Stimulated activated CD4-positive, alpha-beta T cell treated with anti-CD3 and anti-CD28 coated beads, Interleukin-4, amount 100 ng/mL, for 4 hours (primary cell): ENCODE results near the gene MRPL37.

Experiments
- DNase-seq, 2 experiments: peaks; one replicate each; pipeline ENCODE4 v3.0.0-alpha.2; 2020

The MRPL37 gene

DNA sequence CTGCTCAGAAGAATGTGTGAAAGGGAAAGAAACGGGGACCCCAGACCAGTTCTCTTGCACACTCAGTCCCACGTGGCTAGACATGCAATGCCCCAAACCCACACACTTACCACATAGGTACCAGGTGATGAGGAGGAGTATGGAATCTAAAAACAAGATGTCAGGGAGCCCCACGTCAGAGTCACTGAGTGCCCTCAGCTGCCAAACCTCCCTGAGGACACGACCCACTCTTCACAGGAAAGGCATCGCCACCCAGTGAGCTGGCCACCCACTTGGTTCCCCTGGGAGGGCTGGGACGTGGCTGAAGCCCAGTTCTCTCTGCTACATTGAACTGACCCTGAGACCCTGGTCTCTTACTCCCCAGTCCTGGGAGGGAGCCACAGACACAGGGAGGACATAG lies 41.4 kb downstream of the MRPL37 start:
- DNase-seq: no peak

GRCh38 chr1:54243022-54243421 lies 43.1 kb downstream of the MRPL37 start:
- no peak for DNase-seq

GRCh38 chr1:54244655-54245054 lies 44.7 kb downstream of the MRPL37 start:
- DNase-seq: no peak

DNA sequence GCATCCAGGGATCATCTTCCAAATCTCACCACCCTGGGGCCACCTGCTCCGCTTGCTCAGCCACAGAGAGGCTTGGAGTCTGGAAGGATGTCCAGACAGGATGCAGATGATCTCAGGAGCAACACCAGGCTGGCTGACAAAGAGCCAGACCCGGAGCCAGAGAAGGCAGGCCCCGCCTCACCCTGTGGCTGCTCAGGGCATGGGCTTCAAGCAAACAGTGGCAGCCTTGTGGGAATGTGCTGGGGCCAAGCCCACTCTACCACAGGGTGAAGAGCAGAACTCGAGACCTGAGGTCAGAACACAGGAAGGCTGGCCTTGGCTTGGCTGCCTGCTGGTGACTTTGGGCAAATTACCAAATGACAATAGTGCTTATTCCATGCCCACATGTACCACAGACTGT lies 45.5 kb downstream of the MRPL37 start:
- DNase-seq: no peak

DNA sequence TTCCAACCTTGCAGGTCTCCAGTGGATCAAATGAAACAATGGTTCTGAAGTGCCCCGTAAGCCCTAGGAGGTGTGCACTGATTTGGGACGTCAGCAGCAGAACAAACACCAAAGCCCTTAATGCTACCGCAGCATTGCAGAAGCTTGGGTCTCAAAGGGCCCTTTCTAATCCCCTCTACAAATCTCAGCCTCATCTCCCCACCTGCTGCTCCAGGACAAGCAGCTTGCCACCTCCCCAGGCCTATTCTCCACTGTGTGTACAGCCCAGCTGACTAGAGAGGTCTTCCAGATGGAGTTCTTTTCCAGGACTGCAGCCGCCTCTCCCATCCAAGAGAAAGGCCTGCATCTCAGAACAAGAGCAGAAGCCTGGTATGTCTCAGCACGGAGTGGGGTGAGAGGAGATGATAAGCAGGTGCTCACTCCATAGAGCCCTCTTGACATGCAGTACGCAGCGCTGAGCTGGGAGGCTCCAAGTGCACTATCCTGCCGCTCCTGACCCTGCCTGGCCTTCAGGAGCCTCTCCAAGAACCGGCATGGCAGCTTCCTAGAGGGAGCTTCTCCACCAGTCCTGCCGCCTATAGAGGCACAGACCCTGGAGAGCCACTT lies 46.3 kb downstream of the MRPL37 start:
- DNase-seq: no peak

DNA sequence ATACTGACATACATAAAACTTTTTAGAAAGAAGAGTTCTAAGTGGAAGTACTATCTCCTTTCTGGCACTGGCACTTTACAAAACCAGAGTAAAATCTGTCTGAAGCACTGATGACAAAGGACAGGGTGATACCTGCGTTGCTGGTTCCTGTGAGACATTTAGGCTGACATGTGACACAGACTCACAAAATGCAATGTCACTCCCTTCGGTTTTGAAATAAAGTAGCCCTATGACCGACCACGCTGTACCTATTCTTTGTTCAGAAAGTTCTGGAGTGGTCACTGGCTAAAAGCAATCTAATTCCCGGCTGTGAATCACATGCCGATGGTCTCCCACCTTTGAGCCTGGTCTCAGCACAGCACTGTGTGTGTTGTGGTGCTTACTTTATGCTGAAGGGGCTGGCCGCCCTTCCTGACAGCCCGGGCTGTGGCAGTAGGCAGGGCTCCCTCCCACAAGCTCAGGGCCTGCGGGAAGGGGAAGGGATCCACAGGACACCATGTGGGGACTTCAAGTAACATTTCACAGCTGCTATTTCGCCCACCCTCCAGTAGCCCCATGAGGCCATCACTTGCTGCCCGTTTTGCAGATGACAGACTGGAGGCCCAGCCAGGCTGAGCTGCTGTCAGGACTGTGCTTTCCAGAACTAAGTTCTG lies 48.0 kb downstream of the MRPL37 start:
- DNase-seq: no peak

GRCh38 chr1:54248966-54249365 lies 49.0 kb downstream of the MRPL37 start:
- DNase-seq: no peak

DNA sequence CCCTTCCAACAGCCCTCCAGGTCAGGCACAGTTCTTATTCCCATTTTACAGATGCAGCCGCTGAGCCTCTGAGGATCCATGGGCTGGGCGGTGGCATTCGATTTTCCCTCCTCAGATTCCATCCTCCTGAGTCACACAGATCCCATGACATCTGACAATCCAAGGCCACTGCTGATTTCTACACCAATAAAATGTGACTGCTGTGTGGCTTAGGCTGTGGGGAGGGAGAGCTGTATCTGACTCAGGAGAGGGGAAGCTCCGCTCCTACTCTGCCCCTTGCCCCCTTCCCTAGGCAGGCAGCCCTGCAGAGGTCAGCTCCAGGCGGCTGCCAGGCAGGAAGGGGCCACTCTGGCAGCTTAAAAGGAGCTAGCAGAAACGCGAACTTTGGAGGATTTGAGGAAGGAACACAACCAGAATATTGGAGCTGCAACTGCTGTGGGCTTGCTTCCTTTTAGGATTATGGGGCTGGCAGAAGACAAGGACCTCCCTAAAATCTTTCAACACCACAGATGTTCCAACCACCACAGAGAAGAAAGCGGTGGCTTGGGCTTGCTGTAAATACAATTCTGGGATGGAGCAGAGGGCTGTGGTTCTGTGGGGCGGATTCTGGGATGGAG lies 50.0 kb downstream of the MRPL37 start:
- DNase-seq: no peak

- DNase-seq: no peak
Observed at GRCh38 chr1:54250670-54251069, 50.7 kb downstream of the MRPL37 start.

GRCh38 chr1:54252371-54252936 lies 52.5 kb downstream of the MRPL37 start:
- no peak for DNase-seq

GRCh38 chr1:54253480-54253879 lies 53.5 kb downstream of the MRPL37 start:
- DNase-seq: no peak

- no peak for DNase-seq
Observed at GRCh38 chr1:54254055-54254454, 54.1 kb downstream of the MRPL37 start.

DNA sequence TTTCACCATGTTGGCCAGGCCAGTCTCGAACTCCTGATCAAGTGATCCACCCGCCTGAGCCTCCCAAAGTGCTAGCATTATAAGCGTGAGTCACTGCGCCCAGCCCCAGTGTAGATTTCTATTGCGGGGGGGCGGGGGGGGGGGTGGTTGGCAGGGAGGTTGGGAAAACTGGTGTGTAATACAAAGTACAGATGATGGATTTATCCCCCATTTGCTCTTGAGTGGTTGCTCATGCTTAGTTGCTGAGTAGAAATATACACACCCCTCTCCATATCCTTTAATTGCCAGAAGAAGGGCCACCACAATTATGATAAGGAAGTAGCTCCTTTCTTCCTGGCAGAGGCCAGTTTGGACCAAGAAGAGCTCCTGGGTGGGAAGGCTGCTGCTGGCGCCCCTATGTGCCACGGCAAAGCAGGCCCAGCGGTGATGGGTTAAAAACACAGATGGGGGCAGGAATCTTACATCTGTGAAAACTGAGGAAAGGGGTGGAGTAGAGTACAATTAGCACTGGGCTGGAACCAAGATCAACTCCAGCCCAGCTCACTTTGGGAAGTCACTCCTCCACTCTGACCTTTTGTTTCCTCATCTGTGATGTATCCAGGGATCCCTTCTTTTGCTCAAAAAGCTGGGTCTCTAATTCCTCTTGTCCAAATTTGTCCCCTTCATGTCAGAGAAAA lies 55.2 kb downstream of the MRPL37 start:
- DNase-seq: no peak

DNA sequence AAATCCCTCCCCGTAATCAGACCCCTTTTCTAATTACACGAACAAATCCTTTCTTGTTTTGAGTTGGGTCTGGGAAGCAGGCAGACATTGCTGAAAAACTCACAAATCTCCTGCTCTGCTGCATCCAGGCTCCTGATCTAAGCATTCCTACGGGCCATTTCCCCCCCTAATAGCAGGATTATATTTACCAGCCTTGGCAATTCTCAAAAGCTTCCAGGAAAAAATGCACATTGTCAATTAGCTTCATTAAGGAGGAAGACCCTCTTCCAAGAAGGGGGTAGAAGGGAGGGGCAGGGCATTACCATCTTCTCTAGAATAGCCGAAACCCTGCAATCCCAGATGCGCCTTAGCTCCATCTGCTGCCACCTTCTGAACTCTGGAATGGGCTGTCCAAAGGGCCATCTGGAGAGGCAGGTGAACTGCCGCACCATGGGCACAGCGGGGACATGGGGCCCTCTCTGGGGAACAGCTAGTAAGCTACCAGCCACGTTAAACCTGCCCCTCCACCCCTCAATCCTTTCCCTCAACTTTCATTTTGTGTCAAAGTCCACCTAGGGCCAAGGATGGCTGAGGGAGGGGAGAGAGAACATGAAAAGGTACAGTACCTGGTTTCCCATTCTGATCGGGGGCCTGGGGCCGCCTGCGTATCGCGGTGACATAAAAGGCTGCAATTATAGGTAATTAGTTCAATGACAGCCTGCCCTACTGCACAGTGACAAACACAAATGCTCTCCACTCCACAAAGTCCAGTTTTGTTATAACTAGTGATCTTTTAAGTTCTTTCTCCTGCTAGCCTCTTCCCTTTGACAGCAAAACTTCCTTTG lies 56.8 kb downstream of the MRPL37 start:
- no peak for DNase-seq

DNA sequence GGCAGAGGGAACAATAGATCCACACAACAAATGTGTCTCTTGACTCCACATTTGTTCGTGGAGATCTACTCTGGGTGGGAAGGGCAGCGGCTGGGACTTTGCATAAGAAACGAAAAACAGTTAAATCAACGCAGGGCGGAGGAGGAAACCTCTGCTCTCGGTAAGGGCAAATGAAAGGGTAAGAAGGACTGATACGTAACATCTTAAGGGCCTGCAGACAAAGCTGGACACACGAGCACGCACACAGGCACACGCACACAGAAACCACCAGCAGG lies 57.3 kb downstream of the MRPL37 start:
- DNase-seq: no peak

DNA sequence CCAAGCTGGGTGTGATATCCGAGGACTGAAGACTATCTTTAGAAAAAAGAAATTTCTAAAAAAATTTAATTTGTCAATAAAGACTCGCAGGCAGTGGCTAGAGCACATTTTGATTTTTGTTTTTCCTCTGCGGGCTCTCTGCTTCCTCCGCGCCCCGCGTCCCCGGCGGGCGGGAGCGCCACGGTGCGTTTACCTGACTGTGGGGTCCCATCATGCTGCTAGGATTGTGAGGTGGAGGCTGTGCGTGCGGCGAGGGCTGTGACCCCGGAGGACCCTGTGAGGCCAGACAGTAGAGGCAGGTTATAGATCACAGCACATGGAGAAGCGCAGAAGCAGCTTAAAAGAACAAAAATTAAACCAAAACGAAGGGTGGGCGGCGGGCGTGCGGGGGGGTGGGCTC lies 57.9 kb downstream of the MRPL37 start:
- no peak for DNase-seq

GRCh38 chr1:54259546-54260140 lies 59.7 kb downstream of the MRPL37 start:
- DNase-seq: no peak

GRCh38 chr1:54260810-54261209 lies 60.8 kb downstream of the MRPL37 start:
- DNase-seq: no peak

- DNase-seq: no peak
Observed at GRCh38 chr1:54262244-54262643, 62.3 kb downstream of the MRPL37 start.

DNA sequence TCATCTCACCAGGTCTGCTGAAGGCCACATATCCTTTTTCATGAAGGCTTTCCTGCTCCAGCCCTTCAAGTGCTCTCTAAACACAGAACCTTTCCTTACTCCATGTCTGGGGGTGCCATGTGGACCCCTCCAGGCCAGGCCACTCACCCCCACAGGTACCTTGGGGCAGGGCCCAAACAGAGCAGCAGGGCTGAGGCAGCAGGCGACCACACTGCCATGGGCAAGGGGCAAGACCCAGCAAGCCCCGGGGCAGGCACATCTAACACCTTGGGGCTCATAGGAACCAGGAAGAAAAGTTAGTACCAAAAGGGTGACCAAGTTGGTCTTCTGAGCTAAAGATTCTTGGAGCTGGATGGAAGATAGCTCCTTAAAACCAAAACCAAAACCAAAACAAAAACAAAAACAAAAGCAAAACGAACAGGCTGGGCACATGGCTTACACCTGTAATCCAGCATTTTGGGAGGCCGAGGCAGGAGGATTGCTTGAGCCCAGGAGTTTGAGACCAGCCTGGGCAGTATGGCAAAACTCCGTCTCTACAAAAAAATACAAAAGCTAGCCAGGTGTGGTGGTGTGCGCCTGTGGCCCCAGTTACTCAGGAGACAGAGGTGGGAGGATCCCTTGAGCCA lies 63.7 kb downstream of the MRPL37 start:
- DNase-seq: no peak

DNA sequence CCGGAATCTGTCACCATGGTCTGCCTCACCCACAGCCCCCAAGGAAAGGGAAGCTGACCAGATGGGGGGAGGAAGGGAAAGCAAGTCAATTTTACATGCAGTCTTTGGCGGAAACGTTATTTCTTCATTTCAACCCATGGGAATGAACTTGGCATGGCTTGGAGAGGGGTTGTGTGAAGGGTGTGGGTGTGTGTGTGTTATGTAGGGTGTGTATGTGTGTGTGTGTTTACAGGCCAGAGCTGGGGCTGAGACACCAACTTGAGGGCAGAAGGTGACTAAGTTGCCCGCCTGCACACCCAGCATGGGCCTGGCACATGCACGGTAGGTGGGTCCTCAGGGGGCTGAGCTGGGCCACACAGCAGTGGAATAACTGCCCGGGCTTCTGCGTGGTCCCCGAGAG lies 65.2 kb downstream of the MRPL37 start:
- no peak for DNase-seq

GRCh38 chr1:54265659-54266058 lies 65.7 kb downstream of the MRPL37 start:
- DNase-seq: no peak
